ENCODE data around the gene DPH2.

The DPH2 gene

GRCh38 chr1:43937179-43937865 is 32.5 kb upstream of the DPH2 start:
- no peak for TF ChIP-seq CTCF (IDR thresholded peaks at IDR 0.05)

- TF ChIP-seq CTCF (IDR thresholded peaks at IDR 0.05): no peak
These were observed 31.4 kb upstream of the DPH2 start for GRCh38 chr1:43938383-43938782.

- no peak for TF ChIP-seq CTCF (IDR thresholded peaks at IDR 0.05)
These were observed 30.8 kb upstream of the DPH2 start for GRCh38 chr1:43938892-43939587.

- TF ChIP-seq CTCF (IDR thresholded peaks at IDR 0.05): no peak
These were observed 27.4 kb upstream of the DPH2 start for GRCh38 chr1:43942411-43942810.

- TF ChIP-seq CTCF (IDR thresholded peaks at IDR 0.05): no peak
These were observed 24.9 kb upstream of the DPH2 start for GRCh38 chr1:43944860-43945259.

GRCh38 chr1:43945674-43946235 is 24.1 kb upstream of the DPH2 start:
- no peak for TF ChIP-seq CTCF (IDR thresholded peaks at IDR 0.05)

- TF ChIP-seq CTCF (IDR thresholded peaks at IDR 0.05): peak; percentile 73
These were observed 23.4 kb upstream of the DPH2 start, which contains the start of gene IPO13 for GRCh38 chr1:43946236-43947060. IPO13 (plus strand) TSS chr1:43946950; CDS start chr1:43947601, 651 bp downstream.

All from LNCAP (cell line).